Measurements from ENCODE around the gene EMSY.
"Not testable (repeated sequence)": the region's sequence is repeated elsewhere in the genome, so short reads cannot be mapped to it uniquely, and the experiment has no call there.

Gene EMSY

DNA sequence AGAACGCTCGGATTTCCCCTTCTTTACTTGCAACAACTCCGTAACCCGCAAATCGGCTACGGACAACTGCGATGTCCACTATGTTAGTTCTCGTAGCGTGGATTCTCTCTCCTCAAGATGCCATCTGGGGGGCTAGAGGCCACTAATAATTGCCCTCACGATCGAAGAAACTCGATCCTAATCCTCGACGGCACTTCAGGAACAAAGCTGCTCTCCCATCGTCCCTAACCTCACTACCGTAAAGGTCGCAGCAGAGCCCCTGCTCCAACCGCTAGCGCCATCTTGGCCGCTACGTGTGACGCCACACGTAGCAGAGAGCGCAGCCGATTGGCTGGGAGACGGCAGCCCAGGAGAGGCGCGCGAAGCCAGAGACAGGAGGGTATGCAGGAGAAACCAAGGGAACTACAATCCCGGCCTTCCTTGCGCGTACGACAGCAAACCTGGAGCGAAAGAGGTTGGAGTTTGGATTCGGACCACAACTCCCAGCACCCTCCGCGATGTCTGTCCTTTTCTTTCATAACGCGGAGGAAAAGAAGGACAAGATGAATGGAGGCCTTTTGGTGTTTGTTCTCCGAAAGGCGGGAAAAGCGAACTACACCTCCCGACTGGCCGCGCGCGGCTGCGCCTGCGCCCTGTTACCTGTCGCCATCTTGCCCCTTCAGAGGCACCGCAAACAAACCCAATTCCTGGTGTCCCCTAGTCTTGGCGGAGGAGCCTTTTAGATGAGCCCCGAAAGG, at the start of gene EMSY:
Gene EMSY (plus strand): TSS at position 635 of the 737 bp plus-strand sequence. CDS start 1,921 bp downstream, outside the sequence.
- peak; percentile 94 for DNase-seq

GRCh38 chr11:76395296-76395695, 49.5 kb upstream of the EMSY start:
- no peak for DNase-seq

- no peak for DNase-seq
Observed at GRCh38 chr11:76397383-76397782, 47.4 kb upstream of the EMSY start.

GRCh38 chr11:76400967-76401366, 43.9 kb upstream of the EMSY start:
- DNase-seq, result no peak

DNA sequence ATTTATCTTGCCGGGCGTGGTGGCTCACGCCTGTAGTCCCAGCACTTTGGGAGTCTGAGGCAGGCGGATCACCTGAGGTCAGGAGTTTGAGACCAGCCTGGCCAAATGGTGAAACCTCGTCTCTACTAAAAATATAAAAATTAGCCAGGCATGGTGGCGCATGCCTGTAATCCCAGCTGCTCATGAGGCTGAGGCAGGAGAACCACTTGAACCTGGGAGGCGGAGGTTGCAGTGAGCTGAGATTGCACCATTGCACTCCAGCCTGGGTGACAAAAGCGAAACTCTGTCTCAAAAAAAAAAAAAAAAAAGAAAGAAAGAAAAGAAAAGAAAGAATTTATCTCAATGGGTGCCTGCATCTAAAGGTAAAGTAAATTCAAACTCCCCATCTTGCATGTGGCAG, 43.3 kb upstream of the EMSY start:
- DNase-seq, result not testable (repeated sequence)

GRCh38 chr11:76406359-76406758, 38.5 kb upstream of the EMSY start:
- DNase-seq, result no peak

DNA sequence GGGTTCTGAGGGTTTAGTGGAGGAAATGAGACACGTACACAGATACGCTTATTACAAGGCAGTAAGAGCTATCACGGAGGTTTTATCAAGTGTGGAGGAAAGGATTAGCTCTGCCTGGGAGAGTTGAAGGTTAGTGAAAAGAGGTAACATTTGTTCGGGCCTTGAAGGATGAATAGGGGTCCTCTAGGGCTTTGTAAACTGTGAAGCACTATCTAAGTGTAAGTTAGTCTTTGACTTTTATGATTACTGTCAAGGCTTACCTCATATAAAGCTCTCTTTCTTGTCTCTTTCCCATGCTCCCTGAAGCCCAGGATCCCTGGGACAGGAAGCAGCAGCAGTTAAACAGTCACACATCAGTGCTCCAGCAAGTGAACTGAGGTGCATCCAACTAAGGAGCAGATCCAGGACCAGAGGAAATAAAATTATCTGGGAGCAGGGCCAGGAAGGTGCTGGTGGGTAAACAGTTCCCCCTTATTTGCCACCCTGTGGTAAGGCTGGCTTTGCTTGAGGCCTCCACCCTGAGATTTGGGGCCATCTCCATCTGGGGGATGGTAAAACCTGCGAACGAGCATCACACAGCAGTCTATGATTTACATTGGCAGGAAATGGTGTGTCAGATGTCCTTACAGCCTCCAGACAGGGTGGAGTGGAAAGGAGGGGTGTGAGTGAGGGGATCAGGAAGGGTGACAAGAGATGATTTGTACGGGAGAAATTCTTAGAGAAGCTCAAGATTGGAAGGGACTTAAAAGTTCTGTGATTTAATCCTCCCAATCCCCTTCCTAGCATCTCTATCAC, 36.5 kb upstream of the EMSY start:
- DNase-seq, result no peak

DNA sequence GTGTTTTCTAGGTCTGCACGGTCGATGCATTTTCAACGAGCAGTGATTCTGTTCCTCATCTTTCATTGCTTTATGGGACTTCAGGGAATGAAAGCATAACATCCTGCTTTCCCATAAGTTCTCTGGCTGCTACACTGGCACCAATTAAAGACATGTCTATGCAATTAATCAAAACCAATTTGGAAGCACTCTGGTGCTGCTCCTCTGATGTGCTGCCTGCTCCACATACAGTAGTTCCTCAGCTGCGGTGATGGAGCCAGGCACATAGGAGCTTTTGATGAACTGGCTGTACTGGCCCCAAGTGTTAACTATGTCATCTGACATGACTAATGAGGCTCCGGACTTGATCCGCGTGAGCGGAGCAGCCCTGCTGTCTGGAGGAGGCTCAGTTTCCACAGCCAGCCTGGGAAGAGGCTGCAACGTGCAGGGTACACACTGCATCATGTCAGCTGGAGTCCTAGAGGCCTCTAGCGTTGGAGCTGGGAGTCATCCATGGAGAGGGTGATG, 33.9 kb upstream of the EMSY start:
- no peak for DNase-seq

DNA sequence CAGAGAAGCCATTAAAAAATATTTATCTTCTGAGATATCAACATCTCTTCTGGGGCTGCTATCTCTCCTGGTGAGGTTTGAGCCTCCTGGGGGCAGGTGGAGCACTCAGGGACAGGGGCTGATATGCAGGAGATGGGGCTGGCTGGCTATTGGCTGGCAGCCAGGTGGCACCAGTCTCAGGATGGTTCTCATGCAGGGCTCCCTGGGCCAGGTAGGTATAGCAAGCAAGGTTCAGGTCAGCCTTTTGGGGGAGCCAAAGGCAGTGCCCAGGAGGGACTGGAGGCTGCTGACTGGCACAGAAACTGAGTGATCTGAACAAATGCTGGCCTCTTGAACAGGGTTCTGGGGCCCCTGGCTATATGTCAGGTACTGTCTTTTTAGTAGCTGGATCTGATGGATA, 29.7 kb upstream of the EMSY start:
- DNase-seq, result no peak

GRCh38 chr11:76419896-76420295, 24.9 kb upstream of the EMSY start:
- no peak for DNase-seq

GRCh38 chr11:76424379-76424778, 20.4 kb upstream of the EMSY start:
- DNase-seq, result no peak

DNA sequence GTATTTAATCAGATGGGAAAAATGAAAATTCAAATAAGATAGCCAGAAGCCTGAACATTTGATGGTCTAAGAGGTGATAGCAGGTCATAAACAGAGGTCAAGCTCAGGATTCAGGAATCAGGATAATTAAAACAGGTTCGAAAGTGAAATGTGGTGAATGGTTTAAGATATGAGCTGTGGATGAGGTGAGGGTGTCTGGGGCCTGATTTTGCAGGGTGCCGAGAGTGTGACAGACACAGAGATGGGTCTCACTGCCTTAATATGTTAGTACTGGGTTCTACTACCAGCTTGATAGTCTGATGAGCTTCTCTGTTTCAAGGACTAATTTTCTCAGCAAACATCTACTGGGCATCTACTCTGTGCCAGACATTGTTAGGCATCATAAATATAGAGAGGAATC, 19.9 kb upstream of the EMSY start:
- no peak for DNase-seq

DNA sequence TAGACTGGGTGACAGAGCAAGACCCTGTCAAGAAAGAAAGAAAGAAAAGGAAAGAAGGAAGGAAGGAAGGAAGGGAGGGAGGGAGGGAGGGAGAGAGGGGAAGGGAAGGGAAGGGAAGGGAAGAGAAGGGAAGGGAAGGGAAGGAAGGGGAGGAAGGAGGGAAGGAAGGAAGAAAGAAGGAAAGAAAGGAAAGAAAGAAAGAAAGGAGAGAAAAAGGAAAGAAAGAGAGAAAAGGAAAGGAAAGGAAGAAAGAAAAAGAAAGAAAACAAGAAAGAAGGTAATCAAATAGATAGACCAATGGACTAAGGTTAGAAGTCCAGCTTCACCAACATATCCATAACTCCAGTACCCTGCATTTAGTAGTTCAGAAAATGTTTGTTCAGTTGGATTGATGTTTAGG, 18.2 kb upstream of the EMSY start:
- DNase-seq, result no peak

DNA sequence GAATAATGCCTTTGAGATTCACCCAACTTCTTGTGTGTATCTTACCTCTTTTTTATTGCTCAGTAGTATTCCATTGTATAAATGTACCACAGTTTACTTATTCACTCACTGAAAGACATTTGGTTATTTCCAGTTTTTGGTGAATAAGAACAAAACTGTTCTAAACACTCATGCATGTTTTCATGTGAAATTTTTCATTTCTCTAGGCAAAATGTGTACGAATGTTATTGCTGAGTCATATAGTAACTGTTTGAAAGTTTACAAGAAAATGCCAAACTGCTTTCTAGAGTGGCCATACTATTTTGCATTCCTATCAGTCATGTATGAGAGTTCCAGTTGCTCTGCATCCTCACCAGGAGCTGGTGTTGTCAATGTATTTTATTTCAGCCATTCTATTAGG, 8.8 kb upstream of the EMSY start:
- DNase-seq, result no peak

GRCh38 chr11:76443268-76443980, 1.4 kb upstream of the EMSY start:
- DNase-seq, result no peak

DNA sequence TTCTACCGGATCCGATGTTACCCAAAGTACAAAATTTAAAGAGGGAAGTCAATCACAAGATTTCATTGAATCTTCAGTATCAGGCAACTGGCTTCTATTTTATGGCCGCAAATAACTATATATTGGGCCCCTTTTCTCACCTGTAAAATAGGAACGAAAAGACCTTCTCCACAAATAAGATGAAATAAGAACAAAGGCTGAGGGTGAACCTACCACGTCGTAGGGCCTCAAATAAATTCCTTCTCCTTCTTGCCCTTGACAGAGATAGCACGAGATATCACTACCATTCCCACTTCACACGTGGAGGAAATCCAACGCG, 794 bp upstream of the EMSY start:
- no peak for DNase-seq

- DNase-seq, result peak; percentile 46
Observed at GRCh38 chr11:76445121-76446084, 585 bp downstream of the EMSY start.

- no peak for DNase-seq
Observed at GRCh38 chr11:76448506-76448905, 3.7 kb downstream of the EMSY start.

- DNase-seq, result no peak
Observed at GRCh38 chr11:76453248-76453647, 8.4 kb downstream of the EMSY start.

GRCh38 chr11:76455331-76455730, 10.5 kb downstream of the EMSY start:
- DNase-seq, result no peak

- no peak for DNase-seq
Observed at GRCh38 chr11:76455931-76456330, 11.1 kb downstream of the EMSY start.

DNA sequence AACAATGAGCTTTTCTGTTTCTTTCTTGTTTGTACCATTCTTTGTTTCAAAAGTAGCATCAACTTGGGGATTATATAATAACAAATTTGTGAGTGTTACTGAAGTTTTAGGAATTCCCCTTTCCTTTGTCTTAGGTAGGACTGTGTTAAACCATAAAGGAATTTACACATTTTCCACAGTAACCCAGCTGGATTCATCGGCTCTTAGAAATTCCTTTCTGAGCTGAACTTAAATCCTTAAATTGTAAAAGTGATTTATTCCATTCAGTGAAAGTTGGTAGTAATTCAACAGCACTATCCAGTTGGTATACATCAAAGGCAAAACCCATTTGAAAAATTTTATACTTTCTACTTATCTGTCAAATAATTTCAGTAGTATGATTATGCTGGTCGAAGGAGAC, 11.8 kb downstream of the EMSY start:
- no peak for DNase-seq

- no peak for DNase-seq
Observed at GRCh38 chr11:76459299-76459698, 14.5 kb downstream of the EMSY start.

All from CD4-positive, alpha-beta T cell treated with Interferon gamma for 1 hour (primary cell).